Neural crest cell (in vitro differentiated cells): ENCODE results near the gene WDR86. TPM values are rescaled to one million over a fixed set of nuclear protein-coding genes. Genes with fewer than 3 reads are reported as not detected.
A peak's percentile ranks its signal among the peaks of the same experiment; 100 is the strongest.

Experiments
- DNase-seq: peaks from one replicate; pipeline ENCODE4 v3.0.0; 2021; ENCODE audit warnings: low read depth, mixed read lengths, low spot score
- H3K27ac Mint-ChIP-seq: one replicate; pipeline ENCODE4 v1.8.0; 2021; ENCODE audit warnings: mild to moderate bottlenecking, mixed read lengths; ENCODE audit not compliant: unreplicated experiment
- H3K27me3 Mint-ChIP-seq: 2 replicates; pipeline ENCODE4 v1.8.0; 2021; ENCODE audit warnings: low read depth, mild to moderate bottlenecking, mixed read lengths
- H3K36me3 Mint-ChIP-seq: 2 replicates; pipeline ENCODE4 v1.8.0; 2021; ENCODE audit warnings: low read depth, mild to moderate bottlenecking, mixed read lengths
- H3K4me1 Mint-ChIP-seq: 2 replicates; pipeline ENCODE4 v1.8.0; 2021; ENCODE audit warnings: mixed read lengths
- H3K4me3 Mint-ChIP-seq: one replicate; pipeline ENCODE4 v1.8.0; 2021; ENCODE audit warnings: mild to moderate bottlenecking, mixed read lengths
- H3K9me3 Mint-ChIP-seq: 2 replicates; pipeline ENCODE4 v1.8.0; 2021; ENCODE audit warnings: mixed read lengths
- total RNA-seq: library from RNA; stranded (reverse); gene quantifications from 2 replicates; pipeline ENCODE4 v1.2.1, GENCODE V29; 2021
- TF ChIP-seq, protein P1 (sequence below): fragments of 200-600 bp; sonication (generic); conservative IDR thresholded peaks from 2 replicates; pipeline ENCODE4 v1.5.0; 2021; ENCODE audit warnings: antibody characterized with exemption, mild to moderate bottlenecking

Gene WDR86
- total RNA-seq, 1 donor from 2014 or later, result 29.8 TPM

DNA sequence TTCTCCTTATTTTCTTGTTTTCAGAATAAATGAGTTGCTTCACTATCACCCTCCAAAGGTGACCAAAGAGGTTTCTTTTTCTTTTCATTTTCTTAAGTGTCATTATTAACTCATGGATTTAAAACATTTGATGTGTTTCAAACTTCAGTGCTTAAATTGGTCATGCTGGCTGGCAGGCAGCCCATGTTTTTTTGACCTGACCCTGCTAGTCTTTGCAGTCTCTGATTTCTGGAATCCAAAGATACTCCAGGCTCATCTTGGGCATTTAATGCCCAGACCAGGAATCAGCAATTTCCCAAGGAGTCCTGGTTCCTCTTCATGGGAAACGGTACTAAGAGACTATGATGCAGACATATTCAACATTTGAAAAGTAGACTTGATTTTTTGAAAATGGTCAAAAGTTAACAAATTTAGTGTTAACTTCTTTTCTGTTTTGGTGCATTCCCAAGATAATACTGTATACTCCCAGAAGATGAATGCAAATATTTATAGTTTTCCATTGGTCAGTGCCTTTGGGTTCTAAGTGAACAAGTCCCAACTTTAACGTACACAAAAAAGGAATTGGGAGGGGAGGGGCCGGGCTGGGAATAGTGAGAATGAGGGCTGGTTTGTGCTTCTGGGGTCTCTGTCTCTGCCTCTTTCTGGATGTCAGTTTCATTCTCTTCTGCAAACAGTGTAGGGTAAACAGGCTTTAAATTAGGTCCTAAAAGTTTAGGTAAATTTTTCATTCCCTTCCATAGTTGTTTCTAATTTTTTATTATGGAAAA, 48.5 kb downstream of the WDR86 start:
- no peaks in the 10 kb centered on the region for H3K27me3 Mint-ChIP-seq
- H3K36me3 Mint-ChIP-seq, result peaks cover 23% of the 10 kb centered on the region
- no peak overlapping the region for H3K27ac Mint-ChIP-seq
- no peaks in the 10 kb centered on the region for H3K9me3 Mint-ChIP-seq
- peaks cover 4% of the 10 kb centered on the region for H3K4me1 Mint-ChIP-seq
- TF ChIP-seq, protein P1, sequence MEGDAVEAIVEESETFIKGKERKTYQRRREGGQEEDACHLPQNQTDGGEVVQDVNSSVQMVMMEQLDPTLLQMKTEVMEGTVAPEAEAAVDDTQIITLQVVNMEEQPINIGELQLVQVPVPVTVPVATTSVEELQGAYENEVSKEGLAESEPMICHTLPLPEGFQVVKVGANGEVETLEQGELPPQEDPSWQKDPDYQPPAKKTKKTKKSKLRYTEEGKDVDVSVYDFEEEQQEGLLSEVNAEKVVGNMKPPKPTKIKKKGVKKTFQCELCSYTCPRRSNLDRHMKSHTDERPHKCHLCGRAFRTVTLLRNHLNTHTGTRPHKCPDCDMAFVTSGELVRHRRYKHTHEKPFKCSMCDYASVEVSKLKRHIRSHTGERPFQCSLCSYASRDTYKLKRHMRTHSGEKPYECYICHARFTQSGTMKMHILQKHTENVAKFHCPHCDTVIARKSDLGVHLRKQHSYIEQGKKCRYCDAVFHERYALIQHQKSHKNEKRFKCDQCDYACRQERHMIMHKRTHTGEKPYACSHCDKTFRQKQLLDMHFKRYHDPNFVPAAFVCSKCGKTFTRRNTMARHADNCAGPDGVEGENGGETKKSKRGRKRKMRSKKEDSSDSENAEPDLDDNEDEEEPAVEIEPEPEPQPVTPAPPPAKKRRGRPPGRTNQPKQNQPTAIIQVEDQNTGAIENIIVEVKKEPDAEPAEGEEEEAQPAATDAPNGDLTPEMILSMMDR, result no peak
- DNase-seq, result no peak
- no peak overlapping the region for H3K4me3 Mint-ChIP-seq

DNA sequence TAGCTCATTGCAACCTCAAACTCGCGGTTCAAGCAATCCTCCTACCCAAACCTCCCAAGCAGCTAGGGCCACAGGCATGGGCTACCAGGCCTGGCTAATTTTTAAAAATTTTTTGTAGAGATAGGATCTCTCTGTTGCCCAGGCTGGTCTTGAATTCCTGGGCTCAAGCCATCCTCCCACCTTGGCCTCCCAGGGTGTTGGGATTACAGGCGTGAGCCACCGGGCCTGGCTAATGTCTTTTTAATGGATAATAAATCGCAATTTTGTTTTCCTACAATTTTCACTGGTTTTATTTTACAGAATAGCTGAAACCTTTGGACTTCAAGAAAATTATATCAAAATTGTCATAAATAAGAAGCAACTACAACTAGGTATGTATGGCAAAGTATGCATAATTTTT, 57.3 kb downstream of the WDR86 start:
- Mint-ChIP-seq H3K4me1 (peaks cover 9% of the 10 kb centered on the region), H3K4me3 (no peak overlapping the region), H3K36me3 (no peaks in the 10 kb centered on the region), H3K27me3 (no peaks in the 10 kb centered on the region), H3K9me3 (no peaks in the 10 kb centered on the region), H3K27ac (no peak overlapping the region)
- TF ChIP-seq, protein P1, result no peak
- no peak for DNase-seq

DNA sequence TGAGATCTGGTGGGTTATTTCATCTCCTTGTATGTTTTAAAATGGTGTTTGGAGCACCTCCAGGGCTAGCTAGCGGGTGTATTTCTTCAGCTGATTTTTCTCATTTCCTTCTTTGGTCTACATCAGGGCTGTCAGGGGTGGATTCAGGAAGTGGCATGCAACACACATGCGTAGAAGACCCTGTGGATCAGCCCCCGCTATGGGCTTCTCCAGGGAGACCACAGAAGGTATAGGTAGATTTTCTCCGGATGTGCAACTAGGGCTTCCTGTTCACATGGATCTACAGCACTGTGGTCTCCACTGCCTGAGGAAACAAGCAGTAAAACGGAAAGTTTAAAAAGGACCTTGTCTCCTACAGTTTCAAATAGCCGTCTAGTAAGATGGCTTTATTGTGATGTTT, 57.9 kb downstream of the WDR86 start:
- H3K4me1 Mint-ChIP-seq, result peaks cover 9% of the 10 kb centered on the region
- H3K27me3 Mint-ChIP-seq, result no peaks in the 10 kb centered on the region
- H3K27ac Mint-ChIP-seq, result no peak overlapping the region
- no peak overlapping the region for H3K4me3 Mint-ChIP-seq
- TF ChIP-seq, protein P1, result no peak
- no peak for DNase-seq
- no peaks in the 10 kb centered on the region for H3K36me3 Mint-ChIP-seq
- no peaks in the 10 kb centered on the region for H3K9me3 Mint-ChIP-seq

DNA sequence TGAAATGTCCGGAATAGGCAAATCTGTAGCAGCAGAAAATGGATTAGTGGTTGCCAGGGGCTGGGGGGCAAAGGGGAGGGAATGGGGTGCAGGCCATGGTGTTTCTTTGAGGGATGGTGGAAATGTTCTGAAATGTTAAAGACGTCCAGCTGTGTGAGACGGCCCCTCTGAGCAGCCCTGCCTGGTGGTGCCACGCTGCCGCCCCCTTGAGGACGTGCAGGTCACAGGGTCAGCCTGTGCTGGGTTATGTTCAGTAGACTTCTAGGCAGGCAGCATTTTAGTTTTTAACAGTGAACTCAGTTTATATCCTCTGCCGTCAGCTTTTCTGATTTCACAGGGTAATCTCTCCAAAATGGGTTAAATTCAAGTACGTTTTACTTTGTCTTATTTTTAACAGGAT, 58.8 kb downstream of the WDR86 start:
- peak; percentile 17 for DNase-seq
- Mint-ChIP-seq H3K4me1 (peaks cover 9% of the 10 kb centered on the region), H3K4me3 (no peak overlapping the region), H3K36me3 (no peaks in the 10 kb centered on the region), H3K27me3 (no peaks in the 10 kb centered on the region), H3K27ac (no peak overlapping the region), H3K9me3 (no peaks in the 10 kb centered on the region)
- TF ChIP-seq, protein P1, result no peak

DNA sequence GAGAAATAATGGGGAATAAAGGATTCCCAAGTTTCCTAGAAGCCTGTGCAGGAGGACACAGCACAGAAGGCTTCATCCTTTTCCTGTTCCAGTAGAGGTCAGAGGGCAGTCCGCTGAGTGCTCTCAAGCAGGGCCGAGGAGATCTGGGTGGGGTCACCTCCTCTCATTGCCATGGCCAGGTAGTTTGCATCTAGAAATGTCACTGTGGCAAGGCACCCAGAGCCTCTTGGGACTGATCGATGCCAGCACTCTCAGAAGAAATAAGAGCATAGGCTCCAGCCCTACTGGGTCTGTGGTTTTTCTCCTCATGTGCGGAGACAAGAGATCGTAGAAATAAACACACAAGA, 60.4 kb downstream of the WDR86 start:
- Mint-ChIP-seq H3K36me3 (no peaks in the 10 kb centered on the region), H3K27ac (no peak overlapping the region), H3K9me3 (no peaks in the 10 kb centered on the region), H3K4me1 (peaks cover 9% of the 10 kb centered on the region), H3K27me3 (no peaks in the 10 kb centered on the region), H3K4me3 (no peak overlapping the region)
- TF ChIP-seq, protein P1, result no peak
- DNase-seq, result no peak
